ENCODE measurements around the gene KCNJ9. TPM values are rescaled to one million over a fixed set of nuclear protein-coding genes. Genes with fewer than 3 reads are reported as not detected.

Gene KCNJ9
- total and polyA plus RNA-seq, 10 of the 15 experiments (the other 5 are each of a cell fraction or from before 2014, with no cell fraction given), result 0.12 TPM; not detected in 9

DNA sequence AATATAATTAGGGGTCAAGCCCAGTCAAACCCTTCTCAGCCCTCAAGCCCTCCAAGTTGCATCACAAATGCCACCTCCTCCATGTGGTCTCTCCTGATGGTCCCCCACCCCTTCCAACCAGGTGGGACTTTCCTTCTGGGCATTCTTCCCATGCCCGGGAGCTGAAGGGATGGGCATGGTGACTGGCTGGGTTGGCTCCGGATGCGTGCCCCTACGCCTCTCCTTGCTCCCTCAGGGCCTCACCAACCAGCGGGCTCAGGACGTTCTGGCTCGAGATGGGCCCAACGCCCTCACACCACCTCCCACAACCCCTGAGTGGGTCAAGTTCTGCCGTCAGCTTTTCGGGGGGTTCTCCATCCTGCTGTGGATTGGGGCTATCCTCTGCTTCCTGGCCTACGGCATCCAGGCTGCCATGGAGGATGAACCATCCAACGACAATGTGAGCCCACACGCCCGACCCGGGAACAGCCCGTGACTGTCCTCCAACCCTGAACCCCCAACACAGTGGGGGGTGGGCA, 41.7 kb downstream of the KCNJ9 start (continued):
- TF ChIP-seq, protein P1, sequence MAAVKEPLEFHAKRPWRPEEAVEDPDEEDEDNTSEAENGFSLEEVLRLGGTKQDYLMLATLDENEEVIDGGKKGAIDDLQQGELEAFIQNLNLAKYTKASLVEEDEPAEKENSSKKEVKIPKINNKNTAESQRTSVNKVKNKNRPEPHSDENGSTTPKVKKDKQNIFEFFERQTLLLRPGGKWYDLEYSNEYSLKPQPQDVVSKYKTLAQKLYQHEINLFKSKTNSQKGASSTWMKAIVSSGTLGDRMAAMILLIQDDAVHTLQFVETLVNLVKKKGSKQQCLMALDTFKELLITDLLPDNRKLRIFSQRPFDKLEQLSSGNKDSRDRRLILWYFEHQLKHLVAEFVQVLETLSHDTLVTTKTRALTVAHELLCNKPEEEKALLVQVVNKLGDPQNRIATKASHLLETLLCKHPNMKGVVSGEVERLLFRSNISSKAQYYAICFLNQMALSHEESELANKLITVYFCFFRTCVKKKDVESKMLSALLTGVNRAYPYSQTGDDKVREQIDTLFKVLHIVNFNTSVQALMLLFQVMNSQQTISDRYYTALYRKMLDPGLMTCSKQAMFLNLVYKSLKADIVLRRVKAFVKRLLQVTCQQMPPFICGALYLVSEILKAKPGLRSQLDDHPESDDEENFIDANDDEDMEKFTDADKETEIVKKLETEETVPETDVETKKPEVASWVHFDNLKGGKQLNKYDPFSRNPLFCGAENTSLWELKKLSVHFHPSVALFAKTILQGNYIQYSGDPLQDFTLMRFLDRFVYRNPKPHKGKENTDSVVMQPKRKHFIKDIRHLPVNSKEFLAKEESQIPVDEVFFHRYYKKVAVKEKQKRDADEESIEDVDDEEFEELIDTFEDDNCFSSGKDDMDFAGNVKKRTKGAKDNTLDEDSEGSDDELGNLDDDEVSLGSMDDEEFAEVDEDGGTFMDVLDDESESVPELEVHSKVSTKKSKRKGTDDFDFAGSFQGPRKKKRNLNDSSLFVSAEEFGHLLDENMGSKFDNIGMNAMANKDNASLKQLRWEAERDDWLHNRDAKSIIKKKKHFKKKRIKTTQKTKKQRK (IDR thresholded peaks at IDR 0.05; ENCODE audit: low read depth, low read length), result no peak
- TF ChIP-seq SREBF1 (IDR thresholded peaks at IDR 0.05; ENCODE audit: low read length) (no peak), IKZF1 (conservative IDR thresholded peaks at IDR 0.05) (no peak), SIN3A (IDR thresholded peaks at IDR 0.05; ENCODE audit: low read depth, low read length) (no peak), ZNF622 (IDR thresholded peaks at IDR 0.05) (no peak), KLF5 (IDR thresholded peaks at IDR 0.05; ENCODE audit: partially characterized antibody) (no peak), NKRF (conservative IDR thresholded peaks at IDR 0.05) (no peak), JUND (IDR thresholded peaks at IDR 0.05; ENCODE audit: low read depth, low read length) (no peak), RBBP5 (conservative IDR thresholded peaks at IDR 0.05) (no peak)
- TF ChIP-seq, protein P2, sequence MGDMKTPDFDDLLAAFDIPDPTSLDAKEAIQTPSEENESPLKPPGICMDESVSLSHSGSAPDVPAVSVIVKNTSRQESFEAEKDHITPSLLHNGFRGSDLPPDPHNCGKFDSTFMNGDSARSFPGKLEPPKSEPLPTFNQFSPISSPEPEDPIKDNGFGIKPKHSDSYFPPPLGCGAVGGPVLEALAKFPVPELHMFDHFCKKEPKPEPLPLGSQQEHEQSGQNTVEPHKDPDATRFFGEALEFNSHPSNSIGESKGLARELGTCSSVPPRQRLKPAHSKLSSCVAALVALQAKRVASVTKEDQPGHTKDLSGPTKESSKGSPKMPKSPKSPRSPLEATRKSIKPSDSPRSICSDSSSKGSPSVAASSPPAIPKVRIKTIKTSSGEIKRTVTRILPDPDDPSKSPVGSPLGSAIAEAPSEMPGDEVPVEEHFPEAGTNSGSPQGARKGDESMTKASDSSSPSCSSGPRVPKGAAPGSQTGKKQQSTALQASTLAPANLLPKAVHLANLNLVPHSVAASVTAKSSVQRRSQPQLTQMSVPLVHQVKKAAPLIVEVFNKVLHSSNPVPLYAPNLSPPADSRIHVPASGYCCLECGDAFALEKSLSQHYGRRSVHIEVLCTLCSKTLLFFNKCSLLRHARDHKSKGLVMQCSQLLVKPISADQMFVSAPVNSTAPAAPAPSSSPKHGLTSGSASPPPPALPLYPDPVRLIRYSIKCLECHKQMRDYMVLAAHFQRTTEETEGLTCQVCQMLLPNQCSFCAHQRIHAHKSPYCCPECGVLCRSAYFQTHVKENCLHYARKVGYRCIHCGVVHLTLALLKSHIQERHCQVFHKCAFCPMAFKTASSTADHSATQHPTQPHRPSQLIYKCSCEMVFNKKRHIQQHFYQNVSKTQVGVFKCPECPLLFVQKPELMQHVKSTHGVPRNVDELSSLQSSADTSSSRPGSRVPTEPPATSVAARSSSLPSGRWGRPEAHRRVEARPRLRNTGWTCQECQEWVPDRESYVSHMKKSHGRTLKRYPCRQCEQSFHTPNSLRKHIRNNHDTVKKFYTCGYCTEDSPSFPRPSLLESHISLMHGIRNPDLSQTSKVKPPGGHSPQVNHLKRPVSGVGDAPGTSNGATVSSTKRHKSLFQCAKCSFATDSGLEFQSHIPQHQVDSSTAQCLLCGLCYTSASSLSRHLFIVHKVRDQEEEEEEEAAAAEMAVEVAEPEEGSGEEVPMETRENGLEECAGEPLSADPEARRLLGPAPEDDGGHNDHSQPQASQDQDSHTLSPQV (IDR thresholded peaks at IDR 0.05), result no peak
